ENCODE measurements around the gene WAS.
"Not testable (repeated sequence)": the region's sequence is repeated elsewhere in the genome, so short reads cannot be mapped to it uniquely, and the experiment has no call there.

Gene WAS
- total RNA-seq: 4.6 to 68.8 (median 17.8) reads per million in 17 experiments

- DNase-seq: peak; percentile 68 to 87 (median 84)
Observed at GRCh38 chrX:48683411-48683982, at the start of gene WAS. Gene WAS, plus strand, starts transcription at chrX:48683799. Its CDS starts 55 bp downstream, at chrX:48683854.

- DNase-seq: no peak
Observed at GRCh38 chrX:48636301-48636700, 47.3 kb upstream of the WAS start.

GRCh38 chrX:48636776-48637175 lies 46.8 kb upstream of the WAS start:
- DNase-seq: no peak

GRCh38 chrX:48645669-48646068 lies 37.9 kb upstream of the WAS start:
- no peak for DNase-seq

- peak; percentile 50 to 73 (median 70) for DNase-seq
Observed at GRCh38 chrX:48648336-48648751, 35.3 kb upstream of the WAS start.

GRCh38 chrX:48649102-48649501 lies 34.5 kb upstream of the WAS start:
- no peak for DNase-seq

GRCh38 chrX:48652055-48652579 lies 31.5 kb upstream of the WAS start:
- DNase-seq: not testable (repeated sequence)

GRCh38 chrX:48654746-48655145 lies 28.9 kb upstream of the WAS start:
- DNase-seq: not testable (repeated sequence)

- not testable (repeated sequence) for DNase-seq
Observed at GRCh38 chrX:48659686-48660085, 23.9 kb upstream of the WAS start.

- no peak for DNase-seq
Observed at GRCh38 chrX:48663241-48663640, 20.4 kb upstream of the WAS start.

- no peak for DNase-seq
Observed at GRCh38 chrX:48664156-48664555, 19.4 kb upstream of the WAS start.

- no peak for DNase-seq
Observed at GRCh38 chrX:48665991-48666390, 17.6 kb upstream of the WAS start.

GRCh38 chrX:48666649-48667048 lies 16.9 kb upstream of the WAS start:
- DNase-seq: no peak

- peak; percentile 60 to 76 (median 66) for DNase-seq
Observed at GRCh38 chrX:48667509-48667908, 16.1 kb upstream of the WAS start.

- not testable (repeated sequence) for DNase-seq
Observed at GRCh38 chrX:48668187-48668586, 15.4 kb upstream of the WAS start.

GRCh38 chrX:48676106-48676892 lies 7.3 kb upstream of the WAS start:
- DNase-seq: peak; percentile 93 to 95 (median 94)

GRCh38 chrX:48676893-48677270 lies 6.7 kb upstream of the WAS start:
- DNase-seq: no peak

GRCh38 chrX:48677516-48677915 lies 6.1 kb upstream of the WAS start:
- no peak for DNase-seq

GRCh38 chrX:48680467-48680866 lies 3.1 kb upstream of the WAS start:
- DNase-seq: peak; percentile 54 to 74 (median 68)

GRCh38 chrX:48680925-48681324 lies 2.7 kb upstream of the WAS start:
- DNase-seq: not testable (repeated sequence)

- DNase-seq: no peak
Observed at GRCh38 chrX:48681539-48682183, 1.9 kb upstream of the WAS start.

- peak; percentile 72 to 86 (median 84) for DNase-seq
Observed at GRCh38 chrX:48682795-48683194, 804 bp upstream of the WAS start.

- no peak for DNase-seq
Observed at GRCh38 chrX:48684134-48684533, 535 bp downstream of the WAS start.

Measured in suppressor macrophage (primary cell).